Measurements from ENCODE around the gene WDR37. TPM values are rescaled to one million over a fixed set of nuclear protein-coding genes. Genes with fewer than 3 reads are reported as not detected.

WDR37 gene
- total and polyA plus RNA-seq, 9 of the 15 experiments (the other 6 are each of a cell fraction or from before 2014, with no cell fraction given) = 2.3 to 11.6 (median 6.7) TPM

GRCh38 chr10:1040133-1040532 lies 16.1 kb upstream of the WDR37 start:
- no peak for FAIRE-seq
- no peak overlapping the region for H3K27ac ChIP-seq (ENCODE audit: extremely low read depth, low read depth, low read length)
- peaks cover 3% of the 10 kb centered on the region for H3K9me1 ChIP-seq (ENCODE audit: control insufficient read depth, insufficient read depth, low read length)
- H3K4me2 ChIP-seq (ENCODE audit: insufficient read depth, low read length) = no peak overlapping the region
- ChIA-PET CTCF (ENCODE audit: low intra/inter-chr PET ratio) (no interaction called here), POLR2A (no interaction called here)
- 72% methylated on average over 3 of the region's 3 CpGs for WGBS (ENCODE audit: insufficient coverage, low coverage, missing lambda C conversion rate)
- peaks cover 21% of the 10 kb centered on the region for H3K79me2 ChIP-seq (ENCODE audit: control insufficient read depth, insufficient read depth, low read length)
- no peak for ATAC-seq
- H4K20me1 ChIP-seq (replicated peaks; ENCODE audit: control insufficient read depth, insufficient read depth, low read length) = peaks cover 19% of the 10 kb centered on the region
- H3K4me1 ChIP-seq (replicated peaks in 1 of 2; ENCODE audit: control insufficient read depth in 2 of 2, insufficient read depth in 2 of 2, low read length in 2 of 2) = peaks cover 3 to 10% of the 10 kb centered on the region in 2 experiments
- in situ Hi-C loops (cut with MboI) (no loop called here), intact Hi-C loops (cut with micrococcal nuclease) (no loop called here)
- no peak overlapping the region for H2AFZ ChIP-seq (ENCODE audit: low read depth, low read length)
- H3K9ac ChIP-seq (ENCODE audit: insufficient read depth in 1 of 2, low read depth in 2 of 2, low read length in 2 of 2) = no peak overlapping the region
- BruUV-seq (replicated peaks) = TSS peak; percentile 28
- H3K9me3 ChIP-seq (replicated peaks; ENCODE audit: control insufficient read depth, insufficient read depth, low read depth, low read length) = no peaks in the 10 kb centered on the region
- no peak overlapping the region for H3K4me3 ChIP-seq
- DNase-seq (ENCODE audit: extremely low read depth in 1 of 4, low spot score in 3 of 4) = no peak
- no peaks in the 10 kb centered on the region for H3K27me3 ChIP-seq (ENCODE audit: control insufficient read depth in 2 of 2, insufficient read depth in 2 of 2, low read length in 2 of 2)
- peaks cover 68% of the 10 kb centered on the region for H3K36me3 ChIP-seq (ENCODE audit: control insufficient read depth, insufficient read depth, low read length)
- TF ChIP-seq ZNF75A (CRISPR knock-in tag; IDR thresholded peaks at IDR 0.05) (no peak), MLLT1 (IDR thresholded peaks at IDR 0.05) (no peak), NEUROD1 (IDR thresholded peaks at IDR 0.05; ENCODE audit: borderline replicate concordance, low read depth, low read length, partially characterized antibody) (no peak), HDAC6 (IDR thresholded peaks at IDR 0.05; ENCODE audit: low read depth, low read length) (no peak), DDX20 (tag; IDR thresholded peaks at IDR 0.05; ENCODE audit: low read depth) (no peak), CHD2 (IDR thresholded peaks at IDR 0.05; ENCODE audit: low read depth, low read length) (no peak), ERF (CRISPR knock-in tag; IDR thresholded peaks at IDR 0.05) (no peak), ZNF395 (CRISPR knock-in tag; IDR thresholded peaks at IDR 0.05) (no peak), ZNF589 (CRISPR knock-in tag; IDR thresholded peaks at IDR 0.05; ENCODE audit: low read depth) (no peak), HDAC1 (IDR thresholded peaks at IDR 0.05) (no peak), ZNF124 (CRISPR knock-in tag; IDR thresholded peaks at IDR 0.05) (no peak)

Data from K562 (cell line).